DMS153 treated with DMSO at 0.1 percent for 48 hours (cell line): Measurements from ENCODE around the gene NPC1L1.
"Not testable (repeated sequence)": the region's sequence is repeated elsewhere in the genome, so short reads cannot be mapped to it uniquely, and the experiment has no call there.

Experiments used
- DNase-seq: peaks from one replicate; lab custom pipeline; 2025; ENCODE audit not compliant: unreplicated experiment; lab: John Stamatoyannopoulos, UW

The NPC1L1 gene

DNA sequence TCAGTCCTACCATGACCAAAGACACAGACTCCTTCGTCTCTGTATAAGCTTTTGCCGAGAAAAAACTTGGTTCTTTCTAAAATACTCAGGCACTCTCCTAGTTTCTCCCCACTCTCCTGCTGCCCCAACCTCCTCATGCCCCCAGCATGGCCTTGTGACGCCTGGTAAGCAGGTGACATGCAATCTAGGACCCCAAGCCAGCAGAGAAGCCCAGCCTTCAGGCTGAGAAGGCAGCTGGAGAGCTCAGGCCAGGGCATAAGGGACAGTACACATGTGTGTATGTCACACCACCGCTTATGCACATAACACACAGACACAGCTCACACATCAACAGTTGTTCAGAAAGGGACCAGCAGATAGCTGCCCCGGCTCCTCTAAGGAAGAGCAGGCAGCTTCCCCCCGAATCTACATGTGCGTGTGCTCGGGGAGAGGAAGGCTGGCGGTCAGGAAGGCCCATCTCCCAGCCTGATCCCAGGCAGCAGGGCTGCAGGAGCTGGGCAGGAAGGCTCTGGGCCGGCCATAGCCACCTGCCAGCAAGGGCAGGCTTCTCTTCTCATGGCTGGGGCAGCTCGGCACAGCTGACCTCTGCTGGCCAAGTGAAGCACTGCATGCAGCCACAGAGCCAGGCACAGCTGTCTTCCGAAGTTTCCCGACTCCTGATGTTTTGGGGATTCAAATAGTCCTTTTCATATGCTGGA is 24.1 kb upstream of the NPC1L1 start:
- peak; percentile 54 for DNase-seq

DNA sequence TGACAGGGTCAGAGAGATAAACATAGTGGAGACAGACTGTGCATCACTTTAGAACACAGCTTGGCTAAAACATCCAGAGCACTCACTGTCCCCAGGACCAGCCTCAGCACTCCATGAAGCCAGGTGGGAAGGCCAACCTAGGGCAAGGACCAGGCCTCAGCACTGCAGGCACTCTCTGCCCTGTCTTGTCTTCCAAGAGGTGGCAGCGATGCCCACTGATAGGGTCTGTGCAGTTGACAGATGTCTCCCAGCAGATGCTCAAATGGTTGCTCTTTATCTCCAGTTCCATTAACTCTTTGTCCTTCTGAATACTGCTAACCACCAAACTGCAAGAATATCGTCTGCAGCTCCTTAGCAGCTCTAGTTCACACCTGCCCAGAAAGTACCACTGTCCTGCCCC is 23.5 kb upstream of the NPC1L1 start:
- DNase-seq: no peak

DNA sequence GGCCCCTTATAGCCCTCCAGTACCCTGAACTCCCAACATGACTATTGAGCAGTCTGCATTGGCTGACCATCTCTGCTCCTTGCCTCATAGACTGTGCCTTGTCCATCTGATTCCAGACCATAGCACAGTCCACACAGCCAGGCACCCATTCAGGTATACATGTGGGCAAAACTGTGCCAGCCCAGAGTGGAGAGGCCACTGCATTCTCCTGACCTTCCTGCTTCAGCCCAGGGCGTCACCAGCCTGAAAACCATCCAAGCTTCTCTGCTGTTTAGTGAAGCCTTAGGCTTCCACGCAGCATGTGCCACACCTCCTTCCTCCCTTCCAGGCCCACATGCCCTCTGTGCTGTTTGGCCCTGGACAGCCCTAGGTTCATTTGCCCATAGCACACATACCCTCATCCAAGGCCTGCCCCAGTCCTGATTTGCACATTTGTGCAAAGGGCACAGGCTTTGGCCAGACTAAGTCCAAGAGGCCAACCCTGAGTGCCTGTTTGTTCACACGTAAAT is 22.1 kb upstream of the NPC1L1 start:
- no peak for DNase-seq

DNA sequence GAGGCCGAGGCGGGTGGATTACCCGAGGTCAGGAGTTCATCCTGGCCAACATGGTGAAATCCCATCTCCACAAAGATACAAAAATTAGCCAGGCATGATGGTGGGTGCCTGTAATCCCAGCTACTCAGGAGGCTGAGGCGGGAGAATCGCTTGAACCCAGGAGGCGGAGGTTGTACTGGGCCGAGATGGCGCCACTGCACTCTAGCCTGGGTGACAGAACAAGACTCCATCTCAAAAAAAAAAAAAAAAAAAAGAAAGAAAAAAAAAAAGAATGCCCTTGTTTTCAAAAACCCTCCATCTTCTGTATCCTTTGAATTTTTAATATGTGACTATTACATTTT is 21.5 kb upstream of the NPC1L1 start:
- DNase-seq: not testable (repeated sequence)

DNA sequence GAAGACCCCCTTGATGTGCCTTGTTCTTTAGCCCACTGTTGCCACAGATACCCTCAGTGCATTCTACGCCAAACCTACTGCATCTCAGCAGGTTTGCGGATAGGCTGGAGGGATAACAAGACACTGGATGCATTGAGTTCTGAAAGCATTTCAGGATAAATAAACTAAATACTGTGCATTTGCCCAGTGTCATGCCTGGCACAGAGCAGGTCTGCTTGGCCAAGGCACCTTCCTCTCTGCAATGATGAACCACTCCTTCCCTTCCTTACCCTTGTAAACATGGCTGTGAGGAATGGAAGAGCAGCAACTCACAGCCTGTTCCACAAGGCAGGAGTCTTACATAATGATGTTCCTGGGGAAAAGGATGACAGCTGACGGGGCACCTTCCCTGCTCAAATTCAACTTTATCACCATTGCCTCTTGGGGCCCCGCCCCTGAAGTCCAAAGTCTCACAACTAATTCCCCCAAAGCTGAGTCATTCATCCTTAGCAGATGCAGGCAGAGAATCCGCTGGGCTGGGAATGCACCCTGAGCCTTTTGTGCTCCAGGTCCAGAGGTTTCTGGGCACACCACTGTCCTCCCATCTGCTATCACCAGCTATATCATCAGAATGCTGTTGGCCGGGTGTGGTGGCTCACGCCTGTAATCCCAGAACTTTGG is 21.0 kb upstream of the NPC1L1 start:
- no peak for DNase-seq

DNA sequence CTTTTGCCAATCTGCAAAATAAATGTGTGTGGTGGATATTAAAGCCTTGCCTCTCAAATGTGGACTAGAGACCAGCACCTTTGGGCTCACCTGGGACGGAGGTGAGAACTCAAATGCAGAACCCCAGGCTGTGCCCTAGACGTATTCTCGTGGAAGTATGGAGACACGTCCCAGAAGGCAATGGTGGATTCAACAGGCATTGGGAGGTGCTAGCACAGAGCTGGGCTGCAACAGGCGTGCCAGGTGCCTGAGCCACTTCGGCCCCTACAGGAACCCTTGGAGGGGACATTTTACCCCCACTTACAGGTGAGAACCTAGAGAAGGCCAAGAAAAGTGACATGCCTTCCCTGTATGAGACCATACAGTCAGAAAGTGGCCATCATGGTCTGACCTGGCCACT is 20.4 kb upstream of the NPC1L1 start:
- DNase-seq: no peak

DNA sequence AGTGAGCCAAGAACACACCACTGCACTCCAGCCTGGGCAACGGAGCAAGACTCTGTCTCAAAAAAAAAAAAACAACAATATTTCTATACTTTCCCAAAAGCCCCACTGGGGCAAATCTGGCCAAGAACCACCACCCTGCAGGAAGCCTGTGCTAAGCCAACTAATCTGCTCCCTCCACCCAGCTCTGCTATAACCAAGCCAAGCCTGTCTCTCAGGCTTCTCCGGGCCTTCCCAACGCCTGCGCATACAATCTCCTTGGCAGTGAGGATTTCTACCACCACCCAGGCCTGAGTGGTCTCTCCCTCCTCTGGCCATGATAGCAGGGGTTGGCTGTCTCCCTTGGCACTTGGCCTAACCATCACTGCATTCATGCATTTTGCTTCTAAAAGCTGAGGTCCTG is 18.4 kb upstream of the NPC1L1 start:
- no peak for DNase-seq

DNA sequence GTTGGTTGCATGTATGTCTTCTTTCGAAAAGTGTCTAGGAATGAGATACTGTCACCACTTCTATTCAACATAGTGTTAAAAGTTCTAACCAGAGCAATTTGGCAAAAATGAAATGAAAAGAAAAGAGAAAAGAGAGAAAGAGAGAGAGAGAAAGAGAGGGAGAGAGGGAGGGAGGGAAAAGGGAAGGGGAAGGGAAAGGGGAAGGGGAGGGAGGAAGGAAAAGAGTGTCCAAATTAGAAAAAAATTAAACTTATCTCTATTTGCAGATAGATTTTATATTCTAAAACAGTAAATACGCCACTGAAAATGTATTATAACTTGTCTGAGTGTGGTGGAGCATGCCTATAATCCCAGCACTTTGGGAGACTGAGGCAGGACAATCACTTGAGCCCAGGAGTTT is 16.4 kb upstream of the NPC1L1 start:
- no peak for DNase-seq

DNA sequence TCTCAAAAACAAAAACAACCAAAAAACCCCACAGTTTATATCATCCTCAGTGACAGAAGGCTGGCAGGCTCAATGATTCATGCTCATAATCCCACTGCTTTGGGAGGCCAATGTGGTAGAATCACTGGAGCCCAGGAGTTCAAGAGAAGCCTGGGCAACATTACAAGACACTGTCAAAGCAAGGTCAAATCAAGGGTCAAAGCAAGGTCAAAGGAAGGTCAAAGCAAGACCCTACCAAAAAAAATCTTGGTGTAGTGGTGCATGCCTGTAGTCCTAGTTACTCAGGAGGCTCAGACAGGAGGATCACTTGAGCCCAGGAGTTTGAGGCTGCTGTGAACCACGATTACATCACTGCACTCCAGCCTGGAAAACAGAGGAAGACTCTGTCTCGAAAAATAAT is 14.2 kb upstream of the NPC1L1 start:
- DNase-seq: no peak

DNA sequence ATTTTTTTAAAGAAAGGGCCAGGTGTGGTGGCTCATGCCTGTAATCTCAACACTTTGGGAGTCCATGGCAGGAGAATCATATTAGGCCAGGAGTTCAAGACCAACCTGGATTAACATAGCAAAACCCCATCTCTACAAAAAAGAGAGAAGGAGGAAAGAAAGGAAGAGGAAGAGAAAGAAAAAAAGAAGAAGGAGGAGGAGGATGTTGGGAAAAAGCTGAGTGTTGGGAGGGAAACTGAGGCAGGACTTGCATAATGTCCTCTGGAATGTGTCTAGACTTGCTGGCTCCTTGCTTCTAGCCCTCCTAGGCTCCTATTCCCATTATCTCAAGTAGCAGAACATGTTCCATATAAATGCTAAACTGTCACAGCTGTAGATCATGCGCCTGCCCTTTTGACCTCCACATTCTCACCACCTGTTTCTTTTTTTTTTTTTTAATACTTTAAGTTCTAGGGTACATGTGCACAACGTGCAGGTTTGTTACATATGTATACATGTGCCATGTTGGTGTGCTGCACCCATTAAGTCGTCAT is 11.4 kb upstream of the NPC1L1 start:
- not testable (repeated sequence) for DNase-seq

DNA sequence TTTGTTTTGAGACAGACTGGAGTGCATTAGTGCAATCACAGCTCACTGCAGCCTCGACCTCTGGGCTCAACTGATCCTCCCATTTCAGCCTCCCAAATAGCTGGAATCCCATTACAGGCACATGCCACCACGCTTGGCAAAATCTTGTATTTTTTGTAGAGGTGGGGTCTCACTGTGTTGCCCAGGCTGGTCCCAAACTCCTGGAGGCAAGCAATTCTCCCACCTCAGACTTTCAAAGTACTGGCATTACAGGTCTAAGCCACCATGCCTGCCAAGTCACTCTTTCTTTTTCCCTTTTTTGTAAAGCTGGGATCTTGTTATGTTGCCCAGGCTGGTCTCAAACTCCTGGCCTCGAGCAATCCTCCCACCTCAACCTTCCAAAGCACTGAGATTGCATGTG is 8.3 kb upstream of the NPC1L1 start:
- DNase-seq: no peak

DNA sequence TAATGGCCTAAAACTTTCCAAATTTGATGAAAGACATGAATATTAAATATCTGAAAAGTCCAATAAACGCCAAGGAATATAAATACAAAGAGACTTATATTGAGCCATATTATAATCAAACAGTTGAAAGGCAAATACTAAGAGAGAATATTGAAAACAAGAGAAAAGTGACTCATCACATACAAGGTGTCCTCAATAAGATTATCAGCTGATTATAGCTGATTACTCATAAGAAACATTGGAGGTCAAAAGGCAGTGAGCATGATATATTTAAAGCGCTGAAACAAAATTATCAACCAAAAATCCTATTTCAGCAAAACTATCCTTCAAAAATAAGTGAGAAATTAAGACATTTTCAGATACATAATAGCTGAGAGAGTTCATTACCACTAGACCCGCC is 7.8 kb upstream of the NPC1L1 start:
- no peak for DNase-seq

DNA sequence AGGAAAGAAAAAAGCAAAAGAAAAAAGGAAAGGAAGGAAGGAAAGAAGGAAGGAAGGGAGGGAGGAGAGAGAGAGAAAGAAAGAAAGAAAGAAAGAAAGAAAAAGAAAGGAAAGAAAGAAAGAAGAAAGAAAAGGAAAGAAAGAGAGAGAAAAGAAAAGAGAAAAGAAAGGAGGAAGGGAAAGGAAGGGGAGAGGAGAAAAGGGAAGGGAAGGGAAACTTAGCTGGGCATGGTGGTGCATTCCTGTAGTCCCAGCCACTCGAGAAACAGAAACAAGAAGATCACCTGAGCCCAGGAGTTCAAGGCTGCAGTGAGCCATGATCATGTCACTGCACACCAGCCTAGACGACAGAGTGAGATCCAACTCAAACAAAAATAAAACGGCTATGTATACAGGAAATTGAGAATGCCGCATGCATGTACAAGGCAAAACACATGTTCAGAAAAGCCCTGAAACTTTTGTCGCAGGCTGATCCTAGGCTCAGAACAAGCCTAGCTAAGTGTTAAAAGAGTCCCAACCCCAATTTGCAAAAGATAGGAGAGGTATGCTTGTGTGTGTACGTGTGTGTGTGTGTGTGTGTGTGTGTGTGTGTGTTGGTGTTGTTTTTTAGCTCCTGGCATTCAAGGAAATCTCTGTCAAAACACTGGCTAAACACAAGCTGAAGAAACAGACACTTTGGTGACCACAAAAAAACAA is 6.6 kb upstream of the NPC1L1 start:
- DNase-seq: no peak

DNA sequence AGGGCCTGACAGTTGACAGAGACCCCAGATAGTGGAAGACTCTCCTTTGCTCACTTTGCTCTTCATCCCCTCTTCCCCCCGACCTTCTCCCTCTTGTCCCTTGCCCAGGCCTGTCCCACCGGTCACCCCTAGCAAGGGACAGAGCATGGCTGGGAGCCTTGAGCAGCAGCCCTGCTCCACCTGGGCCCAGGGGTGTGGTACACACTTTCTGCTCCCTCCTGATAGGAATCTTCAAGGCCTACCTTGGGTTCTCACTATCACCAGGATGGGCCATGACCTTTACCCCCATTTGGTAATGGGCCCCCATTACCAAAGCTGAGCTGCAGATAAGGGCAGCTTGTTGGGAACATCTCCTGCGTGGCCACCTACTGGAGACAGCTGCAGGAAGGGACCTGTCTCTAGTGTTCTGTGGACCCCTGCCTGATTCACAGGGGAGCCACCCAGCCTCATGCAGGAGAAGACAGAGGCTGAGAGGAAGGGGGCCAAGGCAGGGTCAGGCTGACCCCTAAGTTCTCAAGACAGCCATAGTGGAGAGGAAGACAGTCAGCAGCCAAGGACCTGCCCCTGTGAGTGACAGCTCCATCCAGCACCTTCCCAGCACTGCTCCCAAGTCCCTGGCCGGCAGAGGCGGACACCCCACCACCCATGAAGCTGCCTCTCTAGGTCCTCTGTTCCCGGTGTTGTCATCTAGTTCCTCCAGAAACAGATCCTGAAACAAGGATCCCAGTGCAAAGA is 913 bp upstream of the NPC1L1 start:
- DNase-seq: no peak

DNA sequence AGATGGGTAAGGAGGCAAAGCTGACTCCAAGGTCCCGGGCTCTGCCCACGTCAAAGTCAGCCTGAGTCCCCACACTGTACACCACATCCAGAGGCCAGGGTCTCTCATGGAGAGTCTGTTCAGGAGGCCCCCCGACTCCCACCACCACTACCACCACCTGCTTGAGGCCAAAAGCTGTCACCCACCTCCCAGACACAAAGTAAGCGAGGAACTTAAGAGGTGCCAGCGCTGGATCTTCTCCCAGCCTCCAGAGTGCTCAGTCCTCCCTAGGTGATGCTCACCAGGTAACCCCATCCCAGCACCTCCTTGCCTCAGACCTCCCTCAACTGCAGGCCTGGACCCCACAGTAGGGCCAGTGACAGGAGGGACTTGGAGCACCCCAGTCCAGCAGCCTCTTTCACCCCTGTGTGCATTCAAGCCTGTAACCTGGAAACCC is 520 bp downstream of the NPC1L1 start:
- DNase-seq: no peak

DNA sequence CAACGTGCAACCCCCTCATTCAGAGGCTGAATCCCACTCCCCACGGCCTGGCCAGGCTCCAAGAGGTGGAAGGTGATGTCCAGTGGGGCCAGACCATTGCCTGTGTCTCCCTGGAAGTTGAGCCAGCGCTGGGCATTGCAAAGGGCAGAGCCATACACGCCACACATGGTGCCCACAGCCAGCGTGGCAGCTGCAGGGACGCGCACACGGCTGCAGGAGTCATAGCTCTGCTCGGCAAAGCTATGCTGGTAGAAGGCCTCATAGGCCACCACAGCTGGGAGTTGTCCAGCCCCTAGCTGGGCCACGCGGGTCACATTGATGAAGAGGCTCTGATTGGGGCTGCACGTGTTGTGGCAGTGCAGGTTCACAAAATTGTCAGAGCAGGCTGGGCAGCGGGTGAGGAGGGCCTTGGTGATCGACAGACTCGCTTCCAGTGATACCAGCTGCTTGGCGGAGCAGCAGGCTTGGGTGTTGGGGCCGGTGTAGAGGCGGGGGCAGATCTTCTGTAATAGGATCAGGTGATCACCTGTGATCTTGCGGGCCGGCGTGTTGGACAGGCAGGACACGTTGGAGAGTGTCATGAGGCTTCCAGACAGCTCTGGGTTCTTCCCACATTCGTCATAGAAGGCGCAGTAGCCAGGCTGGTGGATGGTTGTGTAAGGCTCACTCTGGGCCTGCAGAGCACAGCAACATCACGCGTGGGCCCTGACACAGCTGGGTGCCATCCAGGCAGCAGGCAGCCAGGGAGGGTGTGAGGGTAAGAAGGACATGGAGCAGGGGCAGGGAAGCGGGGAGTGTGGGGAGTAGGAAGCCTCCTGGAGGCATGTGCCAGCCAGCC is 1.2 kb downstream of the NPC1L1 start:
- no peak for DNase-seq

DNA sequence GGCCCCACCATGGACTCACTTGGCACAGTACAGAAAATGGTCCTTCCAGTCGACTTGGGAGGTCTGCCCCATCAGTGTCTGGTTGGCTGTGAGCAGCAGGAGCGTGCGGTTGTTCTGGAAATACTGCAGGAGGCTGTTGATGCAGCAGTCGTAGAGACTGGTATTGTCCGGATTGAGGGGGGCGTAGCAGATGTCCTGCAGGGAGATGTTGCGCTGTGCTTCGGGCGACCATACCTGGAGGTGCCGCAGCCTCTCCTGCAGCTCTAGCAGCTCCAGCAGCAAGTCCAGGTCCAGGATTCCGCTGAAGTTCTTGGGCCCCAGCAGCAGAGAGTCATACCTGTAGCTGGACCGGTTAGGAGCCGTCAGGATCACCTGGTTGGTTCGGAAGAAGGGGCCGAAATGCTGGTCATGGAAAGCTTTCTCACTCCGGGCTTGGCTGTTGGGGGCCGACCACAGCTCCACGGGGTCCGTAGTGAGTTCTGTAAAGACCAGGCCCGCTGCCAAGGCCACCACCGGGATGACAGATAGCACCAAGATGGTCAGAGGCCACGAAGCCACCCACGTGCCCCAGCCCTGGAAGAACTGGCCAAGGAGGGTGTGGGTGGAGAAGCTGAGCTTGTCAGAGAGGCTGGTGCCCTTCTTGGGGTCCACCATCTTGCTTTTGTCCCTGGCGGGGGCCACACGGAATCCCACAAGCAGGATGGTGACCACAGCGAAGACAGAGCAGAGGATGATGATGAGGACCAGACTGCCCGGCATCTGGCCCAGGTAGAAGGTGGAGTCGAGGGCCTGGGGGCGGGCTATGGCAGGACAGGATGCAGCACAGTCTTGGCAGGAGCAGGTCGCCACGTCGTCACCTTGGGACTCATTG is 2.1 kb downstream of the NPC1L1 start:
- no peak for DNase-seq

DNA sequence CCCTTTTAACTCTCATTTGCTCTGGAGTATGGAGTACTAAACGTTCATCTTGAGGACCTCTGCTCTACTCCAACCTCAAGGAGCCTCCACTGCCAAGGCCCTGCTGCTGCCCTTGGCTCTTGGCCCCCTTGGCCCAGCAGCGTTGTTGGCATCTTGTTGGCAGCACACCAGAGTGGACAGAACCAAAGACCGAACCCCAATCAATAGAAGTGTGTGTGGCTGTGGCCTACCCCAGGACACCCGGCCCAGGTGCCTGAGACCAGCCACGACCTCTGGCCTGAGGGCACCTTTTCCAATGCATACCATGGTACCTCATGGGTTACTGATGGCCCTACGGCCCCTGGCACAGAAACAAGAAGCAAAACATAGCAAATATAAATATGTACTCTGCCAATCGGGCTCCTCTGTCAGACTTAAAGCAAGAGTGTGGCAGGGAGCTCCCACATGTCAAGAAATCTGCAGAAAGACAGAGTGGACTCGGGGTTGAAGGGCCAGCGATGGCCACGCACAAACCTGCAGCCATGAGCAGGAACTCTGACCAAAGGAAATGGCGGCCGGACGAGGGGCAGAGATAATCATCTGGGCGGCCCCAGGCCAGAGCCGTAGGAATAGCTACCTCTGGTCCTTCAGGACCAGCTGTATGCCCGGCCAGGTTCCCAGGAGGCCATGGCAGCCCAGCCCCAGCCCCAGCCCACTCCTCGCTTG is 2.9 kb downstream of the NPC1L1 start:
- no peak for DNase-seq

DNA sequence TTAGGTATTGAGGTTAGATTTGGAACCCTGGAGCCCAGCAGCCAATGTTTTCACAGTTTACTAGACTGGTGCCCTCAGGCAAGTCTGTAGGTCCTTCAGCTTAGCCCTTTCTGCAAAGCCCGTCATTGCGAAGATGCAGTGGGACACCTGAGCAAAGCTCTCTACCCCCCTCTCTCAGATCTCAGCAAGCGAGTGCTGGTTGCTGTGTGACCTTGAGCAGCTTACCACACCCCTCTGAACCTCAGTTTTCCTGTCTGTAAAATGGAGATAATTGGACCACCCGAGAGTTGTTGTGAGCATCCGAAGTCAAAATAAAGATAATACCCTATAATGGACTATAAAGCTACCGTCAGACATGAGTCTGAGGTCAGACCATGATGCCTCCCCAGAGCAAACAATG is 3.7 kb downstream of the NPC1L1 start:
- no peak for DNase-seq
